ENCODE measurements around the gene HIC2.

Gene HIC2

DNA sequence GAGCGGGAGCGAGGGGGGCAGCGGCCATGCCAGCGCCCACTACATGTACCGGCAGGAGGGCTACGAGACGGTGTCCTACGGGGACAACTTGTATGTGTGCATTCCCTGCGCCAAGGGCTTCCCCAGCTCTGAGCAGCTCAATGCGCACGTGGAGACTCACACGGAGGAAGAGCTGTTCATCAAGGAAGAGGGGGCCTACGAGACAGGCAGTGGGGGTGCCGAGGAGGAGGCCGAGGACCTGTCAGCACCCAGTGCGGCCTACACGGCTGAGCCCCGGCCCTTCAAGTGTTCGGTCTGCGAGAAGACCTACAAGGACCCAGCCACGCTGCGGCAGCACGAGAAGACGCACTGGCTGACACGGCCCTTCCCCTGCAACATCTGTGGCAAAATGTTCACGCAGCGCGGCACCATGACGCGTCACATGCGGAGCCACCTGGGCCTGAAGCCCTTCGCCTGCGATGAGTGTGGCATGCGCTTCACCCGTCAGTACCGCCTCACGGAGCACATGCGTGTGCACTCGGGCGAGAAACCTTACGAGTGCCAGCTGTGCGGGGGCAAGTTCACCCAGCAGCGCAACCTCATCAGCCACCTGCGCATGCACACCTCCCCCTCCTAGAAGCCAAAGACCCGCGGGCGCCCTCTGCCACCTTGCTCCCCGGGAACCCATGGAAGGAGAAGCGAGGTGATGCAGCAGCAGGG is 29.1 kb downstream of the HIC2 start:
- Histone ChIP-seq H3K36me3 (ENCODE audit: control insufficient read depth in 2 of 2, insufficient read depth in 1 of 2, low read length in 2 of 2) (peaks cover 0 to 47% of the 10 kb centered on the region in 2 experiments; a peak in 1 of 3 replicates), H3K9me3 (ENCODE audit: control insufficient read depth, insufficient read depth, low read depth, low read length) (no peaks in the 10 kb centered on the region), H3K4me1 (ENCODE audit: control insufficient read depth, insufficient read depth, low read length) (no peaks in the 10 kb centered on the region; the same call in 1 of the 2 replicates), H3K27ac (ENCODE audit: extremely low read depth, low read depth, low read length) (no peak overlapping the region), H3K4me3 (ENCODE audit: low read depth, low read length) (no peak overlapping the region)
- CTCF ChIA-PET: interaction anchor here (0.6 kb wide), 1 partner anchor 171 kb away, joined by 3 read pairs; no protein-coding TSS in a partner anchor
- POLR2A ChIA-PET: no interaction called here
- TF ChIP-seq, protein P1, sequence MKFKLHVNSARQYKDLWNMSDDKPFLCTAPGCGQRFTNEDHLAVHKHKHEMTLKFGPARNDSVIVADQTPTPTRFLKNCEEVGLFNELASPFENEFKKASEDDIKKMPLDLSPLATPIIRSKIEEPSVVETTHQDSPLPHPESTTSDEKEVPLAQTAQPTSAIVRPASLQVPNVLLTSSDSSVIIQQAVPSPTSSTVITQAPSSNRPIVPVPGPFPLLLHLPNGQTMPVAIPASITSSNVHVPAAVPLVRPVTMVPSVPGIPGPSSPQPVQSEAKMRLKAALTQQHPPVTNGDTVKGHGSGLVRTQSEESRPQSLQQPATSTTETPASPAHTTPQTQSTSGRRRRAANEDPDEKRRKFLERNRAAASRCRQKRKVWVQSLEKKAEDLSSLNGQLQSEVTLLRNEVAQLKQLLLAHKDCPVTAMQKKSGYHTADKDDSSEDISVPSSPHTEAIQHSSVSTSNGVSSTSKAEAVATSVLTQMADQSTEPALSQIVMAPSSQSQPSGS (tag by site-specific recombination; IDR thresholded peaks at IDR 0.05; ENCODE audit: low read depth): no peak
- TF ChIP-seq GLI2 (tag by site-specific recombination; IDR thresholded peaks at IDR 0.05; ENCODE audit: borderline replicate concordance, low read depth) (no peak), ZNF48 (tag by site-specific recombination; IDR thresholded peaks at IDR 0.05) (no peak), ZNF23 (tag by site-specific recombination; IDR thresholded peaks at IDR 0.05; ENCODE audit: borderline replicate concordance) (no peak), ZBTB26 (tag by site-specific recombination; optimal IDR thresholded peaks at IDR 0.05) (no peak), ZNF16 (tag by site-specific recombination; IDR thresholded peaks at IDR 0.05; ENCODE audit: low read depth) (no peak), KLF10 (tag by site-specific recombination; IDR thresholded peaks at IDR 0.05) (no peak), ZNF266 (tag by site-specific recombination; IDR thresholded peaks at IDR 0.05; ENCODE audit: low read depth) (no peak), ZNF580 (tag by site-specific recombination; IDR thresholded peaks at IDR 0.05) (no peak), ZNF416 (tag by site-specific recombination; IDR thresholded peaks at IDR 0.05) (no peak), ZBTB21 (tag by site-specific recombination; IDR thresholded peaks at IDR 0.05) (no peak), ZNF549 (tag by site-specific recombination; IDR thresholded peaks at IDR 0.05) (no peak), PRDM1 (tag by site-specific recombination; IDR thresholded peaks at IDR 0.05) (no peak), SCRT1 (tag by site-specific recombination; IDR thresholded peaks at IDR 0.05; ENCODE audit: borderline replicate concordance) (no peak), KLF16 (tag by site-specific recombination; IDR thresholded peaks at IDR 0.05) (no peak), ZNF350 (tag by site-specific recombination; IDR thresholded peaks at IDR 0.05) (no peak)
- TF ChIP-seq, protein P2, sequence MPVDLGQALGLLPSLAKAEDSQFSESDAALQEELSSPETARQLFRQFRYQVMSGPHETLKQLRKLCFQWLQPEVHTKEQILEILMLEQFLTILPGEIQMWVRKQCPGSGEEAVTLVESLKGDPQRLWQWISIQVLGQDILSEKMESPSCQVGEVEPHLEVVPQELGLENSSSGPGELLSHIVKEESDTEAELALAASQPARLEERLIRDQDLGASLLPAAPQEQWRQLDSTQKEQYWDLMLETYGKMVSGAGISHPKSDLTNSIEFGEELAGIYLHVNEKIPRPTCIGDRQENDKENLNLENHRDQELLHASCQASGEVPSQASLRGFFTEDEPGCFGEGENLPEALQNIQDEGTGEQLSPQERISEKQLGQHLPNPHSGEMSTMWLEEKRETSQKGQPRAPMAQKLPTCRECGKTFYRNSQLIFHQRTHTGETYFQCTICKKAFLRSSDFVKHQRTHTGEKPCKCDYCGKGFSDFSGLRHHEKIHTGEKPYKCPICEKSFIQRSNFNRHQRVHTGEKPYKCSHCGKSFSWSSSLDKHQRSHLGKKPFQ (tag by site-specific recombination; IDR thresholded peaks at IDR 0.05): no peak

- ChIA-PET CTCF (interaction anchor here (1.0 kb wide), 1 partner anchor 491 kb away, joined by 4 read pairs; no protein-coding TSS in a partner anchor), POLR2A (no interaction called here)
- Histone ChIP-seq H3K9me3 (ENCODE audit: control insufficient read depth, insufficient read depth, low read depth, low read length) (no peaks in the 10 kb centered on the region), H3K36me3 (ENCODE audit: control insufficient read depth in 2 of 2, insufficient read depth in 1 of 2, low read length in 2 of 2) (peaks cover 0 to 47% of the 10 kb centered on the region in 2 experiments; a peak in 1 of 3 replicates), H3K27ac (ENCODE audit: extremely low read depth, low read depth, low read length) (no peak overlapping the region), H3K4me1 (ENCODE audit: control insufficient read depth, insufficient read depth, low read length) (no peaks in the 10 kb centered on the region; the same call in 1 of the 2 replicates), H3K4me3 (ENCODE audit: low read depth, low read length) (no peak overlapping the region)
- TF ChIP-seq OSR2 (tag by site-specific recombination; IDR thresholded peaks at IDR 0.05) (no peak), ZNF544 (tag by site-specific recombination; IDR thresholded peaks at IDR 0.05) (no peak), ZNF585B (tag by site-specific recombination; IDR thresholded peaks at IDR 0.05) (no peak), ZNF341 (tag by site-specific recombination; IDR thresholded peaks at IDR 0.05; ENCODE audit: low read depth) (no peak), GLI2 (tag by site-specific recombination; IDR thresholded peaks at IDR 0.05; ENCODE audit: borderline replicate concordance, low read depth) (no peak), ZNF155 (tag by site-specific recombination; IDR thresholded peaks at IDR 0.05) (no peak), HOXA7 (CRISPR knock-in tag; IDR thresholded peaks at IDR 0.05; ENCODE audit: borderline replicate concordance) (no peak), ZNF433 (tag by site-specific recombination; IDR thresholded peaks at IDR 0.05; ENCODE audit: low read depth) (no peak), ZNF354C (tag by site-specific recombination; IDR thresholded peaks at IDR 0.05; ENCODE audit: borderline replicate concordance, low read depth) (no peak), ZNF658 (tag by site-specific recombination; IDR thresholded peaks at IDR 0.05) (no peak), ZXDB (tag by site-specific recombination; IDR thresholded peaks at IDR 0.05) (no peak), GLI4 (tag by site-specific recombination; IDR thresholded peaks at IDR 0.05) (no peak)
- TF ChIP-seq, protein P3, sequence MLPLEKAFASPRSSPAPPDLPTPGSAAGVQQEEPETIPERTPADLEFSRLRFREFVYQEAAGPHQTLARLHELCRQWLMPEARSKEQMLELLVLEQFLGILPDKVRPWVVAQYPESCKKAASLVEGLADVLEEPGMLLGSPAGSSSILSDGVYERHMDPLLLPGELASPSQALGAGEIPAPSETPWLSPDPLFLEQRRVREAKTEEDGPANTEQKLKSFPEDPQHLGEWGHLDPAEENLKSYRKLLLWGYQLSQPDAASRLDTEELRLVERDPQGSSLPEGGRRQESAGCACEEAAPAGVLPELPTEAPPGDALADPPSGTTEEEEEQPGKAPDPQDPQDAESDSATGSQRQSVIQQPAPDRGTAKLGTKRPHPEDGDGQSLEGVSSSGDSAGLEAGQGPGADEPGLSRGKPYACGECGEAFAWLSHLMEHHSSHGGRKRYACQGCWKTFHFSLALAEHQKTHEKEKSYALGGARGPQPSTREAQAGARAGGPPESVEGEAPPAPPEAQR (tag by site-specific recombination; IDR thresholded peaks at IDR 0.05): no peak
Observed at GRCh38 chr22:21446827-21447690, 29.9 kb downstream of the HIC2 start.

Measured in HEK293 (cell line).